Neuronal stem cell (in vitro differentiated cells): Measurements from ENCODE around the gene SGTA.
A peak's percentile ranks its signal among the peaks of the same experiment; 100 is the strongest.

ENCODE experiments used
- DNase-seq: peaks from one replicate; pipeline ENCODE4 v3.0.0-alpha.2; 2013; ENCODE audit warnings: low spot score
- H2AFZ ChIP-seq: one replicate; pipeline ENCODE4 v1.6.1; 2013; ENCODE audit warnings: mild to moderate bottlenecking, low read length, inconsistent platforms
- H2AK5ac ChIP-seq: 2 replicates; pipeline ENCODE4 v1.6.1; 2013; ENCODE audit warnings: low read depth, mild to moderate bottlenecking, inconsistent platforms, low read length, moderate library complexity, mixed read lengths
- H2BK120ac ChIP-seq: 2 replicates; pipeline ENCODE4 v1.6.1; 2013; ENCODE audit warnings: low read depth, mild to moderate bottlenecking, inconsistent platforms, low read length, moderate library complexity, mixed read lengths
- H2BK12ac ChIP-seq: one replicate; pipeline ENCODE4 v1.6.1; 2013; ENCODE audit warnings: low read length, inconsistent platforms
- H2BK15ac ChIP-seq: 2 replicates; pipeline ENCODE4 v1.6.1; 2013; ENCODE audit warnings: mild to moderate bottlenecking, low read length, inconsistent platforms, mixed read lengths
- H2BK5ac ChIP-seq: one replicate; pipeline ENCODE4 v1.6.1; 2013; ENCODE audit warnings: inconsistent platforms, mild to moderate bottlenecking, low read length, moderate library complexity
- H3K14ac ChIP-seq: one replicate; pipeline ENCODE4 v1.6.1; 2013; ENCODE audit warnings: low read length, inconsistent platforms
- H3K18ac ChIP-seq: 2 replicates; pipeline ENCODE4 v1.6.1; 2013; ENCODE audit warnings: low read length, inconsistent platforms
- H3K23ac ChIP-seq: 2 replicates; pipeline ENCODE4 v1.6.1; 2013; ENCODE audit warnings: low read depth, mild to moderate bottlenecking, mixed read lengths, low read length, inconsistent platforms; ENCODE audit not compliant: poor library complexity
- H3K27ac ChIP-seq: replicated peaks from 3 replicates; pipeline ENCODE4 v1.5.1; 2013; ENCODE audit warnings: low read length, inconsistent platforms
- H3K27me3 ChIP-seq, 3 experiments: 2 replicates each; pipeline ENCODE4 v1.6.1; 2013; ENCODE audit warnings: low read length in 3 of 3, mild to moderate bottlenecking in 2 of 3, inconsistent platforms in 1 of 3, low read depth in 1 of 3, mixed read lengths in 1 of 3, moderate library complexity in 1 of 3; ENCODE audit not compliant: control insufficient read depth in 3 of 3, insufficient read depth in 3 of 3
- H3K36me3 ChIP-seq, 2 donors: replicated peaks in 1 of 2; 2 replicates each; pipeline ENCODE4 v1.6.1; 2013; ENCODE audit warnings: low read length in 2 of 2; ENCODE audit not compliant: control insufficient read depth in 2 of 2, insufficient read depth in 2 of 2
- H3K4ac ChIP-seq: 2 replicates; pipeline ENCODE4 v1.6.1; 2013; ENCODE audit warnings: inconsistent platforms, mild to moderate bottlenecking, low read length, moderate library complexity
- H3K4me1 ChIP-seq, 2 donors: 1 replicate in 1 of 2; 2 replicates in 1 of 2; pipeline ENCODE4 v1.6.1; 2013; ENCODE audit warnings: low read length in 2 of 2, low read depth in 1 of 2; ENCODE audit not compliant: control insufficient read depth in 2 of 2, insufficient read depth in 1 of 2
- H3K4me2 ChIP-seq: one replicate; pipeline ENCODE4 v1.6.1; 2013; ENCODE audit warnings: mild to moderate bottlenecking, low read length, inconsistent platforms; ENCODE audit not compliant: insufficient read depth, poor library complexity, severe bottlenecking
- H3K4me3 ChIP-seq, 2 donors: 2 replicates each; pipeline ENCODE4 v1.5.1; 2013; ENCODE audit warnings: low read length in 2 of 2, mild to moderate bottlenecking in 2 of 2, inconsistent platforms in 1 of 2, moderate library complexity in 1 of 2
- H3K79me1 ChIP-seq: one replicate; pipeline ENCODE4 v1.6.1; 2013; ENCODE audit warnings: low read depth, mild to moderate bottlenecking, inconsistent platforms, low read length, moderate library complexity
- H3K9ac ChIP-seq: one replicate; pipeline ENCODE4 v1.6.1; 2013; ENCODE audit warnings: mild to moderate bottlenecking, low read depth, low read length, inconsistent platforms; ENCODE audit not compliant: poor library complexity
- H3K9me3 ChIP-seq, 2 donors: replicated peaks in 1 of 2; 2 replicates each; pipeline versions ENCODE3 to v1.6.1; 2013; ENCODE audit warnings: low read length in 2 of 2, mild to moderate bottlenecking in 2 of 2, inconsistent platforms in 1 of 2, low read depth in 1 of 2, mixed read lengths in 1 of 2, moderate library complexity in 1 of 2; ENCODE audit not compliant: control insufficient read depth in 2 of 2, insufficient read depth in 1 of 2
- H4K8ac ChIP-seq: one replicate; pipeline ENCODE4 v1.6.1; 2013; ENCODE audit warnings: low read depth, mild to moderate bottlenecking, inconsistent platforms, low read length, moderate library complexity
- H4K91ac ChIP-seq: one replicate; pipeline ENCODE4 v1.6.1; 2013; ENCODE audit warnings: low read length, low read depth, mild to moderate bottlenecking, inconsistent platforms; ENCODE audit not compliant: poor library complexity
- WGBS, 2 donors: extraction: QIAGEN DNeasy Blood & Tissue Kit; methylation state at CpG; one replicate each; pipeline ENCODE4 v1.1.7; 2013; ENCODE audit warnings: missing lambda C conversion rate in 2 of 2, mixed read lengths in 1 of 2; ENCODE audit not compliant: insufficient read length in 2 of 2, insufficient replicate concordance in 1 of 2; ENCODE audit errors: extremely low coverage in 2 of 2; 5-methylcytosine and 5-hydroxymethylcytosine counted together

SGTA gene

GRCh38 chr19:2721570-2722540 lies 61.2 kb downstream of the SGTA start:
- Histone ChIP-seq H4K91ac (no peak overlapping the region), H3K9ac (no peak overlapping the region), H3K4me3 (peak overlapping the region; percentile 49 to 74), H3K14ac (peak overlapping the region; percentile 97), H2BK120ac (no peak overlapping the region), H2BK15ac (no peak overlapping the region), H3K4me1 (peaks cover 9 to 10% of the 10 kb centered on the region in 2 donors), H3K18ac (peak overlapping the region; percentile 48), H3K79me1 (no peaks in the 10 kb centered on the region), H2AK5ac (peak overlapping the region; percentile 81), H2AFZ (peak overlapping the region; percentile 89), H3K4ac (no peak overlapping the region), H3K23ac (peak overlapping the region; percentile 8), H3K9me3 (peaks cover 0 to 1% of the 10 kb centered on the region in 2 donors), H2BK5ac (peak overlapping the region; percentile 39), H3K27ac (no peak overlapping the region), H4K8ac (no peak overlapping the region), H3K36me3 (no peaks in the 10 kb centered on the region), H3K4me2 (peak overlapping the region; percentile 66), H2BK12ac (no peak overlapping the region), H3K27me3 (peaks cover 2 to 32% (median 23%) of the 10 kb centered on the region in 3 experiments)
- DNase-seq, result no peak
- WGBS, 2 donors, result no CpG with 5 or more reads among the region's 39 CpGs

- no peak within 1 kb of the TSS for H4K91ac ChIP-seq
- peak within 1 kb of the TSS; percentile 22 for H2BK5ac ChIP-seq
- H3K18ac ChIP-seq, result peak within 1 kb of the TSS; percentile 95
- peak within 1 kb of the TSS; percentile 44 for H3K9ac ChIP-seq
- peak within 1 kb of the TSS; percentile 85 for H3K23ac ChIP-seq
- peak within 1 kb of the TSS; percentile 49 to 77 for H3K4me3 ChIP-seq
- peak within 1 kb of the TSS; percentile 81 for H2AK5ac ChIP-seq
- peak within 1 kb of the TSS; percentile 77 for H3K4me2 ChIP-seq
- H3K36me3 ChIP-seq, result peaks cover 0 to under 1% of the 10 kb centered on the region in 2 donors
- no peak for DNase-seq
- peaks cover 9 to 10% of the 10 kb centered on the region in 2 donors for H3K4me1 ChIP-seq
- peak within 1 kb of the TSS; percentile 89 for H2AFZ ChIP-seq
- H3K27ac ChIP-seq, result no peak within 1 kb of the TSS
- H2BK15ac ChIP-seq, result no peak within 1 kb of the TSS
- peak within 1 kb of the TSS; percentile 97 for H3K14ac ChIP-seq
- peaks cover 2 to 26% (median 23%) of the 10 kb centered on the region in 3 experiments for H3K27me3 ChIP-seq
- H2BK120ac ChIP-seq, result no peak within 1 kb of the TSS
- no peak within 1 kb of the TSS for H3K4ac ChIP-seq
- no peak within 1 kb of the TSS for H4K8ac ChIP-seq
- no peaks in the 10 kb centered on the region for H3K79me1 ChIP-seq
- H3K9me3 ChIP-seq, result peaks cover under 1 to 1% of the 10 kb centered on the region in 2 donors
- no peak within 1 kb of the TSS for H2BK12ac ChIP-seq
- WGBS, 2 donors, result no CpG with 5 or more reads among the region's 100 CpGs
Observed at GRCh38 chr19:2720777-2721569, 62.1 kb downstream of the SGTA start, which contains the start of gene DIRAS1. DIRAS1 (minus strand) TSS chr19:2721372; CDS start chr19:2717806, 3,566 bp downstream.

DNA sequence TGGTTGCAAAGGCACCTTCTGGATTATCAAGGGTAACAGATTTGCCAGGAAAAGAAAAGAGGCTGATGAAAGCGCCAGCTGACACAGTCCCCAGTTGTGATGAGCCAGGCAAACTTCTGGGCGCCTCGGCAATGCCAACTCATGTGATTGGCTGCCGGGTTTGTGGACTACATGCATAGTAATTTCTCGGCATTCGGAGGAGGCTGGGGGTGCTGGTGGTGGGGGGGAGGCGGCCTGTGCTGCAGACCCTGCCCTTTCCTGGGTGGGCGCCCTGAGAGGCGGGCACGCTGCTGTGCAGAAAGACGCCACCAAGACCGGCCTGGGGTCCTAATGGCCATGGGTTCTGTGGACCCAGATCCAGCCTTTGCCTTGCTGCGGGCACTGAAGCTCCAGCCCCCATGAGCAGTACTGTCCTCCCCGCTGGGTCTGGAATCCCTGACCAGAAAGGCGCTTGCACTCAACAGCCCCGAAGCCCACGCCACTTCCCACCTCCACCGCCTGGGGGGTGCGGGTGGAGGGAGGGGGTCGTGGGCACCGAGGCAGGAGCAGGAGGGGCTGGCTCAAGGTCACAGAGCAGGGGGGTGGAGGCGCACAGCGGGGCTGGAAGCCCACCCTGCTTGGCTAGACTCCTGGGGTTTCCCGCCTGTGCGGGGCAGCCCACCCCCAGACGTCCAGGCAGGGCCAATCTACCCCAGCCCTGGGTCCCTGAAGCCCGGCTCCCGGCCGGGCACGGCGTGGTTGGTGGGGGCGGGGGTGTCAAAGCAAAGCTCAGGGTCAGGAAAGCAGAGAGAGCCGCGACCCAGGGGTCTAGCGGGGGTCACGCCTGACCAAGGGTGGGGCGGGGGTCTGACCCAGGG lies 62.9 kb downstream of the SGTA start:
- Histone ChIP-seq H2BK120ac (no peak overlapping the region), H3K9ac (peak overlapping the region; percentile 44), H3K36me3 (peaks cover 0 to 5% of the 10 kb centered on the region in 2 donors), H3K4ac (no peak overlapping the region), H3K27ac (no peak overlapping the region), H3K9me3 (peaks cover 7 to 9% of the 10 kb centered on the region in 2 donors), H3K27me3 (peaks cover 2 to 26% (median 23%) of the 10 kb centered on the region in 3 experiments), H2AFZ (peak overlapping the region; percentile 86), H4K8ac (no peak overlapping the region), H3K79me1 (no peaks in the 10 kb centered on the region), H3K18ac (peak overlapping the region; percentile 95), H4K91ac (no peak overlapping the region), H3K23ac (peak overlapping the region; percentile 85), H3K4me1 (peaks cover 9 to 10% of the 10 kb centered on the region in 2 donors), H3K4me3 (peak overlapping the region; percentile 49 to 65), H3K14ac (no peak overlapping the region), H2AK5ac (peak overlapping the region; percentile 63), H2BK5ac (no peak overlapping the region), H3K4me2 (peak overlapping the region; percentile 77), H2BK15ac (no peak overlapping the region), H2BK12ac (no peak overlapping the region)
- WGBS, 2 donors, result no CpG with 5 or more reads among the region's 37 CpGs
- DNase-seq, result no peak
